Naive B cell (primary cell): ENCODE data around the gene THYN1. TPM values are rescaled to one million over a fixed set of nuclear protein-coding genes. Genes with fewer than 3 reads are reported as not detected.

ENCODE experiments used
- ATAC-seq, 2 donors: fragments of 150-1000 bp; cut with Tn5 transposase; 2 replicates each; pipeline ENCODE4 v1.10.0; 2021; ENCODE audit warnings: low read depth in 2 of 2, mild to moderate bottlenecking in 2 of 2, moderate library complexity in 2 of 2
- DNase-seq: peaks from one replicate; pipeline ENCODE4 v3.0.0; 2022
- H3K27ac Mint-ChIP-seq, 6 donors: one replicate each; pipeline ENCODE4 v1.8.0; 2020 to 2022; ENCODE audit warnings: mild to moderate bottlenecking in 6 of 6, mixed read lengths in 6 of 6, moderate library complexity in 5 of 6, inconsistent platforms in 2 of 6
- H3K27me3 Mint-ChIP-seq, 3 donors: one replicate each; pipeline ENCODE4 v1.8.0; 2021 to 2022; ENCODE audit warnings: mixed read lengths in 3 of 3, mild to moderate bottlenecking in 1 of 3
- H3K36me3 Mint-ChIP-seq, 2 donors: one replicate each; pipeline ENCODE4 v1.8.0; 2020 to 2022; ENCODE audit warnings: mixed read lengths in 2 of 2, inconsistent platforms in 1 of 2, mild to moderate bottlenecking in 1 of 2
- H3K4me1 Mint-ChIP-seq, 3 donors: one replicate each; pipeline ENCODE4 v1.8.0; 2020 to 2022; ENCODE audit warnings: mixed read lengths in 3 of 3, inconsistent platforms in 1 of 3, mild to moderate bottlenecking in 1 of 3, moderate library complexity in 1 of 3
- H3K4me3 Mint-ChIP-seq, 8 donors: one replicate each; pipeline ENCODE4 v1.8.0; 2020 to 2022; ENCODE audit warnings: mild to moderate bottlenecking in 8 of 8, mixed read lengths in 8 of 8, moderate library complexity in 8 of 8, inconsistent platforms in 2 of 8
- H3K9me3 Mint-ChIP-seq, 7 donors: one replicate each; pipeline ENCODE4 v1.8.0; 2020 to 2022; ENCODE audit warnings: mixed read lengths in 7 of 7, mild to moderate bottlenecking in 5 of 7, inconsistent platforms in 2 of 7, moderate library complexity in 1 of 7
- polyA plus RNA-seq, 6 donors: library from polyadenylated mRNA; unstranded; fragments of 300-500 nt; fragmentation: Illumina TruSeq; gene quantifications; one replicate each; pipeline ENCODE4 v1.2.3, GENCODE V29; 2021; ENCODE audit warnings: low read depth in 6 of 6

THYN1 gene
- polyA plus RNA-seq, 6 donors from 2014 or later = 60.5 to 109 (median 71.1) TPM

GRCh38 chr11:134236834-134237556, 16.2 kb downstream of the THYN1 start:
- no peak for DNase-seq
- no peak overlapping the region for H3K27ac Mint-ChIP-seq
- peaks cover 17 to 30% of the 10 kb centered on the region in 2 donors for H3K36me3 Mint-ChIP-seq
- no peak for ATAC-seq
- peaks cover 0 to 12% (median 8%) of the 10 kb centered on the region in 3 donors for H3K27me3 Mint-ChIP-seq
- no peak overlapping the region for H3K4me3 Mint-ChIP-seq
- H3K4me1 Mint-ChIP-seq = peaks cover 7 to 14% (median 8%) of the 10 kb centered on the region in 3 donors
- H3K9me3 Mint-ChIP-seq = no peaks in the 10 kb centered on the region

- Mint-ChIP-seq H3K4me1 (peaks cover 15 to 30% (median 22%) of the 10 kb centered on the region in 3 donors), H3K27me3 (peaks cover 8 to 20% (median 14%) of the 10 kb centered on the region in 3 donors), H3K4me3 (no peak overlapping the region), H3K36me3 (peaks cover 17 to 36% of the 10 kb centered on the region in 2 donors), H3K9me3 (no peaks in the 10 kb centered on the region), H3K27ac (no peak overlapping the region)
- DNase-seq (no peak), ATAC-seq (no peak)
Observed at GRCh38 chr11:134235399-134235798, 17.8 kb downstream of the THYN1 start.

GRCh38 chr11:134233729-134234179, 19.4 kb downstream of the THYN1 start:
- H3K27me3 Mint-ChIP-seq = peaks cover 19 to 27% (median 22%) of the 10 kb centered on the region in 3 donors
- no peak overlapping the region for H3K27ac Mint-ChIP-seq
- ATAC-seq = no peak
- peaks cover 29 to 46% (median 39%) of the 10 kb centered on the region in 3 donors for H3K4me1 Mint-ChIP-seq
- H3K4me3 Mint-ChIP-seq = no peak overlapping the region
- H3K36me3 Mint-ChIP-seq = peaks cover 12 to 29% of the 10 kb centered on the region in 2 donors
- H3K9me3 Mint-ChIP-seq = no peaks in the 10 kb centered on the region
- DNase-seq = no peak

GRCh38 chr11:134231958-134232659, 21.0 kb downstream of the THYN1 start:
- H3K4me1 Mint-ChIP-seq = peaks cover 45 to 55% (median 51%) of the 10 kb centered on the region in 3 donors
- ATAC-seq (no peak), DNase-seq (no peak)
- H3K27ac Mint-ChIP-seq = peak overlapping the region in 2 of 6 donors; percentile 8 to 17
- peaks cover 6 to 16% of the 10 kb centered on the region in 2 donors for H3K36me3 Mint-ChIP-seq
- no peaks in the 10 kb centered on the region for H3K9me3 Mint-ChIP-seq
- peak overlapping the region in 5 of 8 donors; percentile 10 to 74 (median 44) for H3K4me3 Mint-ChIP-seq
- peaks cover 22 to 39% (median 24%) of the 10 kb centered on the region in 3 donors for H3K27me3 Mint-ChIP-seq

- ATAC-seq (no peak), DNase-seq (no peak)
- H3K27ac Mint-ChIP-seq = peak overlapping the region in 2 of 6 donors; percentile 53 to 63
- H3K9me3 Mint-ChIP-seq = no peaks in the 10 kb centered on the region
- peaks cover 27 to 52% (median 31%) of the 10 kb centered on the region in 3 donors for H3K27me3 Mint-ChIP-seq
- peak overlapping the region in 7 of 8 donors; percentile 31 to 84 (median 54) for H3K4me3 Mint-ChIP-seq
- H3K36me3 Mint-ChIP-seq = peaks cover under 1 to 6% of the 10 kb centered on the region in 2 donors
- H3K4me1 Mint-ChIP-seq = peaks cover 47 to 69% (median 62%) of the 10 kb centered on the region in 3 donors
Observed at GRCh38 chr11:134230339-134230738, 22.8 kb downstream of the THYN1 start.

- DNase-seq (no peak), ATAC-seq (no peak)
- Mint-ChIP-seq H3K4me1 (peaks cover 52 to 75% (median 65%) of the 10 kb centered on the region in 3 donors), H3K36me3 (peaks cover 0 to 6% of the 10 kb centered on the region in 2 donors), H3K4me3 (peak overlapping the region in 6 of 8 donors; percentile 13 to 65 (median 47)), H3K9me3 (no peaks in the 10 kb centered on the region), H3K27me3 (peaks cover 27 to 48% (median 32%) of the 10 kb centered on the region in 3 donors), H3K27ac (peak overlapping the region in 3 of 6 donors; percentile 22 to 92 (median 46))
Observed at GRCh38 chr11:134229126-134229790, 23.9 kb downstream of the THYN1 start.

- H3K27me3 Mint-ChIP-seq = peaks cover 27 to 48% (median 32%) of the 10 kb centered on the region in 3 donors
- H3K36me3 Mint-ChIP-seq = peaks cover 0 to 6% of the 10 kb centered on the region in 2 donors
- H3K4me3 Mint-ChIP-seq = peak overlapping the region in 5 of 8 donors; percentile 13 to 65 (median 50)
- H3K4me1 Mint-ChIP-seq = peaks cover 52 to 79% (median 68%) of the 10 kb centered on the region in 3 donors
- ATAC-seq = peak; percentile 64 to 66
- no peaks in the 10 kb centered on the region for H3K9me3 Mint-ChIP-seq
- DNase-seq = peak; percentile 76
- H3K27ac Mint-ChIP-seq = peak overlapping the region in 1 of 6 donors; percentile 22
Observed at GRCh38 chr11:134228625-134229024, 24.5 kb downstream of the THYN1 start.

- Mint-ChIP-seq H3K27me3 (peaks cover 24 to 41% (median 27%) of the 10 kb centered on the region in 3 donors), H3K27ac (no peak overlapping the region), H3K4me3 (peak overlapping the region in 2 of 8 donors; percentile 11 to 98), H3K4me1 (peaks cover 55 to 84% (median 65%) of the 10 kb centered on the region in 3 donors), H3K9me3 (no peaks in the 10 kb centered on the region), H3K36me3 (peaks cover 0 to 6% of the 10 kb centered on the region in 2 donors)
- DNase-seq (no peak), ATAC-seq (no peak)
Observed at GRCh38 chr11:134226806-134227325, 26.3 kb downstream of the THYN1 start.

- ATAC-seq (peak in 1 of 2 donors; percentile 0), DNase-seq (no peak)
- Mint-ChIP-seq H3K4me1 (peaks cover 45 to 67% (median 46%) of the 10 kb centered on the region in 3 donors), H3K4me3 (peak overlapping the region; percentile 90 to 99 (median 94)), H3K9me3 (no peaks in the 10 kb centered on the region), H3K36me3 (peaks cover 0 to 6% of the 10 kb centered on the region in 2 donors), H3K27ac (peak overlapping the region in 4 of 6 donors; percentile 41 to 95 (median 77)), H3K27me3 (peaks cover 15 to 30% (median 16%) of the 10 kb centered on the region in 3 donors)
Observed at GRCh38 chr11:134224710-134225664, 28.2 kb downstream of the THYN1 start.

- Mint-ChIP-seq H3K4me1 (peaks cover 36 to 58% (median 40%) of the 10 kb centered on the region in 3 donors), H3K27me3 (peaks cover 8 to 29% (median 10%) of the 10 kb centered on the region in 3 donors), H3K9me3 (no peaks in the 10 kb centered on the region), H3K36me3 (peaks cover 3 to 6% of the 10 kb centered on the region in 2 donors), H3K4me3 (peak within 1 kb of the TSS; percentile 93 to 99 (median 97)), H3K27ac (peak within 1 kb of the TSS; percentile 95 to 99 (median 98))
- ATAC-seq (peak; percentile 79), DNase-seq (peak; percentile 94)
Observed at GRCh38 chr11:134223836-134224709, 29.1 kb downstream of the THYN1 start, which contains the start of the genes NCAPD3 and VPS26B. TSS of gene NCAPD3 (minus strand) at chr11:134223967. CDS start at chr11:134223926, 41 bp downstream. TSS of gene VPS26B (plus strand) at chr11:134224671. CDS start at chr11:134225123, 452 bp downstream.

GRCh38 chr11:134223121-134223520, 30.0 kb downstream of the THYN1 start:
- Mint-ChIP-seq H3K4me3 (peak overlapping the region; percentile 88 to 99 (median 97)), H3K4me1 (peaks cover 36 to 48% (median 38%) of the 10 kb centered on the region in 3 donors), H3K27ac (peak overlapping the region in 5 of 6 donors; percentile 31 to 96 (median 90)), H3K9me3 (no peaks in the 10 kb centered on the region), H3K36me3 (peaks cover 12 to 16% of the 10 kb centered on the region in 2 donors), H3K27me3 (peaks cover 8 to 24% (median 10%) of the 10 kb centered on the region in 3 donors)
- ATAC-seq = no peak
- no peak for DNase-seq
